Hematopoietic multipotent progenitor cell treated with erythropoietin and hydrocortisone succinate and interleukin-3 and kit ligand, for 4 days (in vitro differentiated cells): ENCODE results near the gene TMEM232.
"Not testable (repeated sequence)": the region's sequence is repeated elsewhere in the genome, so short reads cannot be mapped to it uniquely, and the experiment has no call there.

Source experiments
- DNase-seq: peaks from one replicate; pipeline ENCODE4 v3.0.0-alpha.2; 2015

TMEM232 gene

GRCh38 chr5:110726249-110727024, at the start of gene TMEM232:
Gene TMEM232, minus strand, starts transcription at chr5:110726671. Its CDS starts 59,319 bp downstream, at chr5:110667352.
- DNase-seq: peak; percentile 91

GRCh38 chr5:110770286-110770685, 43.8 kb upstream of the TMEM232 start:
- no peak for DNase-seq

GRCh38 chr5:110769000-110769681, 42.7 kb upstream of the TMEM232 start:
- no peak for DNase-seq

GRCh38 chr5:110768138-110768860, 41.8 kb upstream of the TMEM232 start:
- no peak for DNase-seq

GRCh38 chr5:110760158-110760557, 33.7 kb upstream of the TMEM232 start:
- DNase-seq: no peak

- peak; percentile 75 for DNase-seq
These were observed 30.8 kb upstream of the TMEM232 start for GRCh38 chr5:110757118-110757729.

GRCh38 chr5:110754181-110754580, 27.7 kb upstream of the TMEM232 start:
- peak; percentile 15 for DNase-seq

- peak; percentile 49 for DNase-seq
These were observed 27.1 kb upstream of the TMEM232 start for GRCh38 chr5:110753600-110753999.

- DNase-seq: no peak
These were observed 26.5 kb upstream of the TMEM232 start for GRCh38 chr5:110752953-110753352.

- no peak for DNase-seq
These were observed 25.7 kb upstream of the TMEM232 start for GRCh38 chr5:110751902-110752762.

GRCh38 chr5:110738812-110739651, 12.6 kb upstream of the TMEM232 start, which contains the start of gene SLC25A46:
Gene SLC25A46, plus strand, starts transcription at chr5:110739007. Its CDS starts 113 bp downstream, at chr5:110739120.
- DNase-seq: peak; percentile 96

GRCh38 chr5:110738503-110738811, 12.0 kb upstream of the TMEM232 start:
- no peak for DNase-seq

- no peak for DNase-seq
These were observed 10.3 kb upstream of the TMEM232 start for GRCh38 chr5:110736753-110737152.

GRCh38 chr5:110735556-110735955, 9.1 kb upstream of the TMEM232 start:
- DNase-seq: no peak

- no peak for DNase-seq
These were observed 7.6 kb upstream of the TMEM232 start for GRCh38 chr5:110734101-110734500.

GRCh38 chr5:110731499-110731898, 5.0 kb upstream of the TMEM232 start:
- not testable (repeated sequence) for DNase-seq

GRCh38 chr5:110727025-110727314, 499 bp upstream of the TMEM232 start:
- DNase-seq: peak; percentile 52

GRCh38 chr5:110718311-110718710, 8.2 kb downstream of the TMEM232 start:
- no peak for DNase-seq

GRCh38 chr5:110716247-110717245, 9.9 kb downstream of the TMEM232 start:
- DNase-seq: peak; percentile 14

GRCh38 chr5:110707260-110707844, 19.1 kb downstream of the TMEM232 start:
- DNase-seq: no peak
